ENCODE data around the gene INTS13. TPM values are rescaled to one million over a fixed set of nuclear protein-coding genes. Genes with fewer than 3 reads are reported as not detected.
A peak's percentile ranks its signal among the peaks of the same experiment; 100 is the strongest.
"Not testable (repeated sequence)": the region's sequence is repeated elsewhere in the genome, so short reads cannot be mapped to it uniquely, and the experiment has no call there.

Gene INTS13
- total RNA-seq, 1 donor from 2014 or later: 20.9 TPM

DNA sequence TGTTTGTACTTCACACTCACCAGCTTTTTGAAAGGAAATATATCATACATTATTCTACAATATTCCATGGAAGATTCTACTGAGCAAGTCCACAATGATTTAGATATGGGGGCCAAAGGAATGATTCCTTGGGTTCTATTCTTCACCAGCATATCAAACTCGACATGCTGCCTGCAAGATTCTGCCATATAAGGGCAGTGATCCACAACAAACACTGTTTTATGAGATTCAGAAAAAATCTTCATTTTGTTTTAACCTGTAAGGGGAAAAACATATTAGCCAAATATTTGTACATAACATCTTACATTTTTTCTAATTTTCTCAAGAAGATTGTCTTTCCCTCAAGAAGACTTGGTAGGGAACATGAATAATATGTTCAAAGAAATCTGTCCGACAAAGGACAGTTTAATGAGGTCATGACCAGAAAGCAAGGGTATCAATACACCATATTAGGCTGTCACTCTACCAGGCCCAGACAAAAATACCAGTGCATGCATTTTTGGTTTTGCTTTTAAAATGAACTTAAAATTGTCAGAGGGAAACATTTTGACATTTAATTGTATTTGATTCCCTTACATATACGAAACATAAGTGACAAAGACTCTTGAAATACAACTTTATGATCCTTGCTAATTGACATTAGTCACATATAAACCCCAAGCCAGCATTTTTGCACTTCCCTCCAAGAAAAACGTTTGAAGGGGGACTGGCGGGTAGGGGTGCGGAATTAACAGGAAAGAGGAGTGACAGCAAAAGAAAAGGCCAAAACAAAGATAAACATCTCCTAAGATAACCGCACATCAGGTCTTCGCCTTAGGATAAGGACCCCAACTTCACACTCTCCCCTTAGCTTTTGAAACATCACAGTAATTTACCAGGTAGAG is 980 bp downstream of the INTS13 start:
- DNase-seq: no peak

DNA sequence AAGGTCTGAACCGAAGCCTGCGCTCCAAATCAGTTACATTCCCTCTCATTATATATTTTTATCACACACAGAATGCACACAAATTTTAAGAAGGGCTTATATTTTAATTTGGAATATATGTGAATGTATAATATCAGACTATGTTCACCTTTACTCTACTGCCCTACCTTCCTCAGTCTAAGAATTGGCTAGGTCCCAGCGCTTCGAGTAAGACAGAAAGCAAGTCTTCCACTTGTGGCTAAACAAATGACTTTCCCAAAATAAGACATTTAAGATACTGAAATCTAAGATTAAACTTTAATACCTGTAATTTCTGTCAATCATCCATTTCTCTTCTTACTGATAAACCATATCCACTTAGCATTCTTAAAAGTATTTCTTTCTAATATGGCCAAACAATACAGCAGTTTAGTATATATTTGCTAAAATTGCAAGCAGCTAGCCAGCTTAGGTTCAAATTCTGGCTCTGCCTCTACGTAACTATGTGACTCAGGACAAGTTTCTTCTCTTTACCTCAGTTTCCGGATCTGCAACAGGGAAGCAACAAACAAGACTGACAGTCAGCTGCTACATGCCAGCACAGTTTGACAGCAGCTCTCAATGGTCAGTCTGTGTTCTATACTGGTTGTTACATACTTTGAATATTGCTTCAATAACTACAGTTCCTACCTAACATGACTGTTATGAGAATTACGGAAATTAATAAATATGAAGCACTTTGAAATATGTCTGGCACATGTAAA is 2.0 kb downstream of the INTS13 start:
- no peak for DNase-seq

DNA sequence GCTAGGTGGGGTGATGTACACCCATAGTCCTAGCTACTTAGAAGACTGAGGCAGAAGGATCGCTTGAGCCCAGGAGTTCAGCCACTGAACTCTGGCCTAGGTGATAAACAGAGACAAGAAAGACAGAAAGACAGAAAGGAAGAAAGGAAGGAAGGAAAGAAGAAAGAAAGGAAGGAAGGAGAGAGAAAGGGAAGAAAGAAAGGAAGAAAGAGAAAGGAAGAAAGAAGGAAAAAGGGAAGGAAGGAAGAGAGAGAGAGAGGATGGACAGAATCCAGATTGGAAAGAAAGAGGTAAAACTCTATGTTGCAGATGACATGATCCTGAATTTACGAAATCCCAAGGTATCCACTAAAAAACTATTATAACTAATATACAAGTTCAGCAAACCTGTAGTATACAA is 8.2 kb downstream of the INTS13 start:
- no peak for DNase-seq

DNA sequence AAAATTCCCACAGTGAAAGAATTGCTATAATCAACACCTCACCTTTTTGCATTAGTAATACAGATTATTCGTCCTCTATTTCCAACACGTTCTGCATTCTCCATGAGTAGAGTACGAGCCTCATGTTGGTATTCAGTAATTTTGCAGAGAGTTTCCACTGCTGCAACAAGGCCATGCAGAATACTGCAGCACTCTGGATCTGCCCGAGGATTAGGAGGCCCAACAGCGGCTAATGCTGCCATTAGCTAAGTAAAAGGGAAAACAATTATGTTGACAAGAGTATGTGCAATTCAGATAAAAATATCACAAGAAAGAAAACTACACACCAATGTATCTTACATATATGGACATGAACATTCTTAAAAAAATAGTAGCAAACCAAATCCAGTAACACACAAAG is 9.1 kb downstream of the INTS13 start:
- no peak for DNase-seq

DNA sequence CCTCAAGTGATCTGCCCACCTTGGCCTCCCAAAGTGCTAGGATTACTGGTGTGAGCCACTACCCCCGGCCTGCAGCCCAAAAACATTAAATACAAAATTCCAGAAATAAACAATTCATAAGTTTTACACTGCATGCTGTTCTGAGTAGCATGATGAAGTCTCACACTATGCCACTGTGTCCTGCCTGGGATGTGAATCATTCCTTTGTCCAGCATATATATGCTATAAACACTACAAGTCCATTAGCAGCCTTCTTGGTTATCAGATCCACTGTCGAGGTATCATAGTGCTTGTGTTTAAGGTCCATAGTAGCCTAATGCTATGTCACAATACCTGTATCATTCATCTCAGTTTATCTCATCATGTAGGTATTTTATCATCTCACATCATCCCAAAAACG is 15.9 kb downstream of the INTS13 start:
- DNase-seq: no peak

DNA sequence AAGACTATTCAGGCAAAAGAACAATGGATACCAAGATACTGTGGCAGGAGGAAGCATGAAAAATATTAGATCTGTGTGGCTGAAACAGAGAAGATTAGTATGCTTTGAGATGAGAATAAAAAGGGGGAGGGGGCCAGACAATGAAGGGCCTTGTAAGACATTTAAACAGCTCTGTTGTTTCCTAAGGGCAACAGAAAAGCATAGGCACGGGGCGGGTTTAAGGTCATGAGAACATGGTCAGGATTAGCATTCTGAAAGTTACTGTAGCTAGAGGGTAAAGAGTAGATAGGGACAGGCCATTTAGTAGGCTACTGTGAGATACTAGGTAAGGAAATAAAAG is 18.6 kb downstream of the INTS13 start:
- no peak for DNase-seq

DNA sequence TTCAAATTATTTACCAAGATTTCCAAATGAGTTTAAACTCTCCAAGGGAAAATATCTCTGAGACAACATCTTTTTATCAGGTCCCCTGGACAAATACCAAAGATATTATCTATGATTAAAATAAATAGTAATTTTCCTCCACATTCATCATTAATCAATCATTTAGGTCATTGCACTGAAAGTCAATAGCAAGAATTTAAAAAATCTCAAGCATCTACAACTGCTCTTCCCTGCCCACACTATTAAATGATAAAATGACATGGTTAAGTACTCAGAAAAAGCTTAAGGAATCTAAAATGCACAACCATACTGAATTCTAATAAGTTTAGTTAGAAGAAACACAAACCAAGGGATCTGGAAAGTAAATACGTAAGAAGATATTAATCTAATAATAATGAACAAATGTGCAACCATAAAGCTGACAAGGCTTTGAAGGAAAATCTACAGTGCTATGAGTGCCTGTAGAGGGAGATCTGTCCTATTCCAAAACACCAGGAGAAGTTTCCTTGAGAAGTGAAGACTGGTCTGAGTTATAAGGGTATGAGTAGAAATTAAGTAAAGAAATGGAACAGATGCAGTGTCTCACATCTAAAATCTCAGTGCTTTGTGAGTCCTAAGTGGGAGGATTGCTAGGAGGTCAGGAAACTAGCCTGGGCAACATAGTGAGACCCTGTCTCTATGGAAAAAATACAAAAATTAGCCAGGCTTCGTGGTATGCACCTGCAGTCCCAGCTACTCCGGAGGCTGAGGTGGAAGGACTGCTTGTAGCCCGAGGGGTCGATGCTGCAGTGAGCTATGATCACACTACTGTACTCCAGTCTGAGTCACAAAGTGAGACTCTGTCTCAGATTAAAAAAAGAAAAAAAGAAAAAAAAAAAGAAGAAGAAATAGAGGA is 19.2 kb downstream of the INTS13 start:
- no peak for DNase-seq

DNA sequence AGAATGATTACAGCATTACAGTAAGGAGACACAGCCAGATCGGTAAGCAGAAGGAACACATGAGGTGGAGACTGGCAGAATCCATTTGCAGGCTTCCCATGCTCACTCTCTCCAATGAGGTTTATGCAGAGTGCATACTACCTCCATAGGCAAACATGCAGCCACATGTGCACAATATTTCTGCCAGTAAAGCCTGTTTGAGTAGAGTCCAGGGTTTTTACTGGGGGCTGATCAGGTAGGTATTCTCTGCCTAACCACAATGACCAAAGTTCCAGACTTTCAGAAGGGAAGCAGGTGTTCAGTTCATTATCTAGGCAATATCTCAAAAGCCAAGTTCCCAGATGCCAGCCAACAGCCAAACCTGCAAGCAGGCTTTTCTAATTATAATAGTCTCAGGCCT is 31.1 kb downstream of the INTS13 start:
- no peak for DNase-seq

DNA sequence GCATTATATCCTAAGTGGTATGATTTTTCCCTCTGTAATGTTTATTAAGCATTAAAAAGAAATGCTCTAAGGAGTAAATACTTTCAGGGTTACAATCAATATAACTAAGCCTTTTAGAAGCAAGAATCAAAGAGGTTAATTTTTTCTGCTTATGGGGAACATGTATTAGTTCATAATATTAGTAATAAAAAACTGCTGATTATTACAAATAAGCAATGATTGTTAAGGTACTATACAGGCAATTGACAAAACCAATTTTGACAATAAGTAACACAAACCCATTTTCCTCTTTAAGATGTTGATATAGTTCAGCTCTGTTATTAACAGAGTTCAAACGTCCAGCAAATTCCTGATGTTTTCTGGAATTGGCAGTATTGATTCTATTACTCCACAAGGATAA is 31.8 kb downstream of the INTS13 start:
- no peak for DNase-seq

DNA sequence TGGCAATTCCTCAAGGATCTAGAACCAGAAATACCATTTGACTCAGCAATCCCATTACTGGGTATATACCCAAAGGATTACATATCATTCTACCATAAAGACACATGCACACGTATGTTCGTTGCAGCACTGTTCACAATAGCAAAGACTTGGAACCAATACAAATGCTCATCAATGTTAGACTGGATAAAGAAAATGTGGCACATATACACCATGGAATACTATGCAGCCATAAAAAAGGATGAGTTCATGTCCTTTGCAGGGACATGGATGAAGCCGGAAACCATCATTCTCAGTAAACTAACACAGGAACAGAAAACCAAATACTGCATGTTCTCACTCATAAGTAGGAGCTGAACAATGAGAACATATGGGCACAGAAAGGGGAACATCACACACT is 34.4 kb downstream of the INTS13 start:
- not testable (repeated sequence) for DNase-seq

DNA sequence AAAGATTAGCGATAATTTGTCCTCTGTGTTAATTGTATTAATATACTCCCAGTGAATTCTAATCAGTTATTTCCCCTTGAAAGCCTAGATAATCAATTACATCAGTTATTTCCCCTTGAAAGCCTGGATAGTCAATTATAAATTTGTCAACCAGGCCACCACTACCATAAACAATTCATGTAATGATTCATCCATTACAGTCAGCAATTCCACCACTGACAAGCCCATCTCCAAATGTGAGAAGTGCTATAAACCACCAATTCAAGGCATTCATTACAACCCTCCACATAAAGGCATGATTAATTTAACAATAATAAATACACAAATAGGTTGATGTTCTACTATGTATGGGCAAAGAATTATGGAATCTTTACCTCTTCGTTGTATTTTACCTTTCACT is 40.9 kb downstream of the INTS13 start:
- DNase-seq: no peak

DNA sequence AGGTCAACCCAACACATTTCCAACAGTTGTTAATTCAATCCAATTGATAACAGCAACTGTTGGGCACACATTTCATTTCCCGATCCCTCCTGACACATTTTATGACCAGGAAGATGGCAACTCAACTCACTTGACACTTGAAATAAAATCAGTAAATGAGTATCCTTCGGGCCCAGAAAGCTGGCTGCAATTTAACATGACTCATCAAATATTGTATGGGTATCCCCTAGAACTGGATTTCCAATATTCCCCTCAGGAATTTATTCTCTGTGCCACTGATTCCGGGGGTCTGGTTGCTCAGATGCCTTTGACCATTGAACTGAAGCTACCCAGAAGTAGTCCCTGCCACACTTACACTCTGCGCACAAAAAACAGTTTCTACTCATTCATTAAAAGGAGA is 42.1 kb downstream of the INTS13 start:
- DNase-seq: no peak

DNA sequence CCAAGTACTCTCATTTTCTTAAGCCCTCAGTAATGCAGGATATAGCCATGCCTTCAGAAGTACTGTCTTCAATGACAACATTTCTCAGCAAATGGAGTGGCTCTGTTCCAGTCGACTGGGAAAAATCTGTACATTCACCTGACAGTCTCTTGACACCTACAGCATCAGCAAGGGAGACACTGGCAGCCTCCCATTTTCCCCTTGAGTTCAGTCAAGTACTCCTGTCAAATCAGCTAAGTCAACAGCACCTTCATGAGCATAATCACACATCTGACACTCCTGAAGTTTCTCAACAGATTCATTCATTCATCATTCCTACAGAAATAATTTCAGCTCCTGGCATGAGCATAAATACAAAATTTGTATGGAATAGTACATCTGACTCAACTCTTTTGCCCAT is 46.1 kb downstream of the INTS13 start:
- DNase-seq: no peak

DNA sequence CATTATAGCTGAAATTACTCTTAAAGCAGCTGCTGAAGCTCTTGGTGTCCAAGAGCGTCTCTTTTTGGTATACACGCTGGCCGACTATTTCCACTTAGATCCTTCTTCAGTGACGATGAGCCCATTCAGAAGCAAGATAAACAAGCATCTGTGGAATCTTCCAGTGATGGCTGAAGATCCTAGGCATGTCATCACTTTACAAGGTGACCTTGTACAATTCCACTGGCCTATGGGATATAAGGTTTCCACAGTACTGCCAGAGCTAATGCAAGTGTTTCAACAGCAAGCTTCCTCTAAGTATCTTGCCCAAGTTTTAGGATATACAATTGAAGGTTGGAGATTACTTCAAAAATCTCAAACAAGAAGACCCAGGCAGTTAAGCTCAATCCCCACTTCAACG is 47.0 kb downstream of the INTS13 start:
- no peak for DNase-seq

DNA sequence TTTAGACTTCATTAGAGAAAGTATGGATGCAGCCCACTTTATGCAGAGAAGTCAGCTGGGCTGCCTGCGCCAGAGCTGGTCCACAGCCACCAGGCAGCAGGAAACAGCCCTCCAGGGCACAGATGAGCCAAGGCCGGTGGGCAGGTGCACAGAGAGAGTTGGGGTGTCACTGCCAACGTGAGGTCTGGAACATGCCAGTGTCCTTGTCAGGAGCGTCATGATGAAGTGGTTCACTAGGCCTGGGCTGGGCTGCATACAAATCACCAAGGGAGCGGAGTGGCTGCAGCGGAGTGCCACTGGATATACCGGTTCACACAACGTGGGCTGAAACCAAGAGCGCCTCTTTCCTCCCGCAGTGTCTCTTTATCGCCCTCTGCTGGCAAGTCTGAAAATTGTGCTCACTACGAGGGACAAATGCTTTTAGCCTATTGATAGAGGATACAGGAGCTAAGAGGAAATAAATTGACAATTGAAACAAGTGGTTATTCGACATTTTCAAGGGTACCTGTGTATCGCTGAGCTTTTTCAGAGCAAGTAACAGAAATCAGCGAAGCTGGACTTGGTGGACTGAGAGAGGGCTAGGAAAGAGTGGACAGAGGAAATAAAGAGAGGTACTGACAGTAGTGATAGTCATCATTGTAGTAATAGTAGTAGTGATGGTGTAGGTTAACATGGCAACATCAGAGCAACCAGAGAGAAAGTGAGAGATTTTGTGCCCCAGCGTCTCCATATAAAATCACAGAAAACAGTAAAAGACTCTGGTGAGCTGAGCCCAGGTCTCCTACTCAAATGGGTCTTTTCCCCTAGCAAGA is 52.8 kb downstream of the INTS13 start:
- DNase-seq: peak; percentile 60

DNA sequence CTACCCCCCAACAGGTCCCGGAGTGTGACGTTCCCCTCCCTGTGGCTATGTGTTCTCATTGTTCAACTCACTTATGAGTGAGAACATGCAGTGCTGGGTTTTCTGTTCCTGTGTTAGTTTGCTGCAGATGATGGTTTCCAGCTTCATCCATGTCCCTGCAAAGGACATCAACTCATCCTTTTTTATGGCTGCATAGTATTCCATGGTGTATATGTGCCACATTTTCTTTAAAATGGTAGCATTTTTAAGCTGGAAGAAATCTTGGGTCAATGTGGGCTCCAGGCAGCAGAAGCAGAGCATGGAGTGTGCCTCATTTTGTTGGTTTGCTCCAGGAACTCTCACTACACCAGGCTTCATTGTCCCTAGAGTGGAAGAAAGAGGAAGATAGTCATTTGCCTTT is 57.2 kb downstream of the INTS13 start:
- DNase-seq: no peak

DNA sequence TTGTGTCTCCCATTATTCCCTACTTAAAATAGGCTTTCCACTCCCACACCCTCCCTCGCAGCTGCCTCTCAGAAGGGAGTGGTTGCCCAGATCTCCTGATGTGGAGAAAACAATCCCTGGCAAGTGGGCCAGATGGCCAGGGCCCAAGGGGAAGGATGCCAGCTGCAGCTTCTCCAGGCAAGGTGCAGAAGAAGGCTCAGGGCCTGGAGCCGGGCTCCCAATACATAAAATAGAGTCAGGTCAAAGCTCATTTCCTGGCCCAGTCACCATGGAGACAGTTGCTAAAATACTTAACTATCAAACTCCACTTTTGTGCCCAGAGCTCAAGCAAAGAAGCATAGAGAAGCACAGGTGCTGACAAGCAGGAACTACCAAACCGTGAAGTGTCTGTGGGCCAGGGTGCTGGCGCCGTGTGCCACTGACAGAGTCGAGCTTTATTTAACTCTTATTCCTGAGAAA is 59.1 kb downstream of the INTS13 start:
- peak; percentile 19 for DNase-seq

DNA sequence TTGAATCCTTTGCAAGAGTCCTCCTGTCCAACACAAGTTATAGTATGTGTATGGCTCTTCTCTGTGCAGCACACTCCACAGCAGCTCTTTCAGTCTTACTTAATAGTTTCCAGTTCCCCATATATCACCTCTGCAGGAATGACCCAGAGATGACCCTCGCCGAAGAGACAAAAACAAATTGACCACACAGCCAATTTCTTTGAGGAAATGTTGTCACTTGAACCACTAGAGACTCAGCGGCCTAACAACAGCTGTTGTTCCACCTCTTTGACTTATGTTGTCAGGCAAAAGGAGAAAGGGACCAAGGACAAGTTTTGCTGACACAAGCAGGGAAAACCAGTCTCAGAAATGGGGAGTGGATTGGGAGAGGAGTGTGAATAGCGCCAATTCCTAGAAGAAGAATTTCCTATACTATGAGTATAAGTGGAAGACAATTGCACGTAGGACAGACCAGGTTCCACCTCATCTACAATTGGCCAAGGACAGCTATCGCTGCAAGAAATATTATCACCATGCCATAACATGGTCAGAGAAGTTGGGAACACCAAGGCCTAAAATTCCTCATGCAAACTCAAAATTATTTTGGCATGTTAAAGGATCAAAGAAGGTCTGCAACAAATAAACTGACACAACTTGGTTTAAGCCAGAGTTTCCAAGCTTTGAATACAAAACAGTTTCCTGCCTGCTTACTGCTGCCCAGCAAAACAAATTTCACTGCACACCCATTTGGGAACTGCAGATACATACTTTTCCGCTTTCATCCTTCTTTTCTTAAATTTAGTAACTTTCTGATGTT is 63.1 kb downstream of the INTS13 start:
- DNase-seq: no peak

DNA sequence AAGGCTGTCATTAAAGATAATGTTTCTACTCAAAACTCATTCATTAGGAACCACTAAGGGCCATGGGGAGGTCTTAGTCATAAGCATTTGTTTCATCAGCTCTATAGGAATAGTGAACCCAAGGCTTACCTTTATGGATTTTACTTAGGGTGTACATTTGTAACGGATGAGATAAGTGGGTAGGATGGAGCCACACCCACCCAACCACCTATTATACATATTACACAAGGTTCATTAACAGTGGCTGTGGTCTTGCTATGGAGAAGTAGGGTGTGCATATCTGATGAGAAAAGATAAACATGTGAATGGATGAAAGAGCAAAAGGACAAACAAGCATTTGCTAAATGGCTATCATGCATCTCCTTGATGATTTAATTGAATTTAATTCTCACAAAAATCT is 65.2 kb downstream of the INTS13 start:
- no peak for DNase-seq

DNA sequence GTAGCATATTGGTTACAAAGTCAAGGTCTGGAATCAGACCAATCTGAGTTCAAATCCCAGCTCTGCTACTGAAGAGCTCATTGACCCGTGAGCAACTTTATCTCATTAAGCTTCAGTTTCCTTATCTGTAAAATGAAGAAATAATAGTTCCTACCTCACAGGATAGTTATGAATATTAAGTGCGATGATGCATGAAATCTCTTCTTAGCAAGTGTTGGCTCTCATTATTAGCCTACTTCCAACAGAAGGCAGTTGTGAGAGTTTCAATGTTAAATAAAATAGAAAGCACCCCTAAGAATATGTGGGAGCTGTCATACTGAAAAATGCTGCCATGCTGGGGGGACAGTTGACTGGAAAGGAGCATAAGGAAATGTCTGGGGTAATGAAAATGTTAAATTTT is 65.8 kb downstream of the INTS13 start:
- DNase-seq: no peak
